PC-9 (cell line): ENCODE results near the gene PDE6D.

Experiments used
- EZH2 ChIP-seq: fragments of 200-600 bp; sonication (generic); IDR thresholded peaks from 2 replicates; pipeline ENCODE4 v1.8.0; 2017; ENCODE audit warnings: antibody characterized with exemption, low read depth
- TF ChIP-seq, protein P1 (sequence below): fragments of 200-600 bp; sonication (generic); conservative IDR thresholded peaks from 2 replicates; pipeline ENCODE4 v1.6.1; 2017; ENCODE audit warnings: mixed run types, antibody characterized with exemption, mild to moderate bottlenecking, moderate library complexity

DNA sequence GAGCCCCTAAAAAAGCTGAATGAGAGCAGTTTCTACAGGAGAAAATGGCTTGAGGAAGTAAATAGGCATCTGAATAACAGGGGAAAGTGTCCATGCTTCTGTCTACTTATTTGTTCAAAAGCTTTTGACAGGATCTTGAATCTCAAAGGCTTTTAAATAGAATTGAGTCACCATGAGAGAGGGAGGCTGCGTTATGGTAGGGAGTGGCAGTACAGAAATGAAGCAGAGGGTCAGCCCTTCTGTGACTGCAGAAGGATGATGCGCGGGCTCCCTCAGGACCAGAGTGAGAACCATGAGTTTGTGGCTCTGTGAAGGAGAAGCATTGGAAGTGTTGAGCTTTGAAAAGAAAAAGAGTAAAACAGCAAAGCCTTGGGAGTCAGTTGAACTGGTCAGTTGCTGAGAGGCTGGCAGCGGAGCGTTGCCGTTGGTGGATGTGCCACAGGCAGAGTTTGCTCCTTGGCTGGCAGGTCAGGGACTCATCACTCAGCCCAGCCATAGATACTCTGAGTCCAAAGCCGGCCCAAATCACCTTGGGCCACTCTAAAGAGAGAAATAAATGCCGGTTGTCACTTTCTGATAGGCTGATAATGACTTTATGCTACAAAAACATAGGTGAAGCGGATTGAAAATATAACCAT lies 22.5 kb upstream of the PDE6D start:
- TF ChIP-seq, protein P1, sequence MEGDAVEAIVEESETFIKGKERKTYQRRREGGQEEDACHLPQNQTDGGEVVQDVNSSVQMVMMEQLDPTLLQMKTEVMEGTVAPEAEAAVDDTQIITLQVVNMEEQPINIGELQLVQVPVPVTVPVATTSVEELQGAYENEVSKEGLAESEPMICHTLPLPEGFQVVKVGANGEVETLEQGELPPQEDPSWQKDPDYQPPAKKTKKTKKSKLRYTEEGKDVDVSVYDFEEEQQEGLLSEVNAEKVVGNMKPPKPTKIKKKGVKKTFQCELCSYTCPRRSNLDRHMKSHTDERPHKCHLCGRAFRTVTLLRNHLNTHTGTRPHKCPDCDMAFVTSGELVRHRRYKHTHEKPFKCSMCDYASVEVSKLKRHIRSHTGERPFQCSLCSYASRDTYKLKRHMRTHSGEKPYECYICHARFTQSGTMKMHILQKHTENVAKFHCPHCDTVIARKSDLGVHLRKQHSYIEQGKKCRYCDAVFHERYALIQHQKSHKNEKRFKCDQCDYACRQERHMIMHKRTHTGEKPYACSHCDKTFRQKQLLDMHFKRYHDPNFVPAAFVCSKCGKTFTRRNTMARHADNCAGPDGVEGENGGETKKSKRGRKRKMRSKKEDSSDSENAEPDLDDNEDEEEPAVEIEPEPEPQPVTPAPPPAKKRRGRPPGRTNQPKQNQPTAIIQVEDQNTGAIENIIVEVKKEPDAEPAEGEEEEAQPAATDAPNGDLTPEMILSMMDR, result no peak
- no peak for TF ChIP-seq EZH2
